ENCODE data around the gene SLC39A11. TPM values are rescaled to one million over a fixed set of nuclear protein-coding genes. Genes with fewer than 3 reads are reported as not detected.

The SLC39A11 gene
- total and polyA plus RNA-seq, 2 of the 13 experiments (the other 11 are each of a cell fraction or from before 2014, with no cell fraction given): 17.2 to 31.5 TPM

GRCh38 chr17:73071066-73071999 is 21.2 kb downstream of the SLC39A11 start:
- BruUV-seq (replicated peaks): no TSS peak
- Histone ChIP-seq H4K20me1 (ENCODE audit: insufficient read depth, low read length) (no peaks in the 10 kb centered on the region), H3K4me1 (ENCODE audit: insufficient read depth, low read length) (peaks cover 61% of the 10 kb centered on the region), H3K4me2 (ENCODE audit: low read depth, low read length) (peak overlapping the region; percentile 47; the same call in 1 of the 2 replicates), H3K9me3 (ENCODE audit: low read length) (no peaks in the 10 kb centered on the region), H3K27ac (ENCODE audit: extremely low read length, insufficient read depth, low read length) (peak overlapping the region; percentile 39), H3K27me3 (ENCODE audit: control insufficient read depth in 1 of 2, insufficient read depth in 2 of 2, low read length in 2 of 2) (no peaks in the 10 kb centered on the region), H2AFZ (ENCODE audit: low read length) (no peak overlapping the region), H3K79me2 (ENCODE audit: insufficient read depth, low read length) (no peaks in the 10 kb centered on the region), H3K9ac (ENCODE audit: insufficient read depth, low read depth, low read length) (no peak overlapping the region; the same call in 1 of the 2 replicates), H3K36me3 (replicated peaks in 1 of 2; ENCODE audit: control insufficient read depth in 1 of 2, insufficient read depth in 2 of 2, low read length in 2 of 2) (peaks cover 0 to 7% of the 10 kb centered on the region in 2 experiments; a peak in 1 of 5 replicates), H3K4me3 (replicated peaks in 1 of 3; ENCODE audit: insufficient read depth in 1 of 3, low read depth in 2 of 3, low read length in 3 of 3) (no peak overlapping the region)
- in situ Hi-C loops (cut with HindIII; ENCODE audit: extremely low pct_ligation_motif_present, low pct_unique_long_range_greater_than_20kb): no loop called here
- ChIA-PET POLR2A (no interaction called here), CTCF (ENCODE audit: low intra/inter-chr PET ratio, low total read pairs) (no interaction called here)
- ATAC-seq (peak; percentile 44), DNase-seq (ENCODE audit: low spot score) (peak; percentile 80), FAIRE-seq (no peak)
- intact Hi-C loops (cut with micrococcal nuclease; ENCODE audit: unreplicated experiment): no loop called here
- 60% methylated on average over 6 of the region's 8 CpGs for WGBS (ENCODE audit: low lambda C conversion rate)
- 0 out of 2 replicates have a peak, but pooled peaks have one; percentile 17 for TF ChIP-seq SOX5 (CRISPR knock-in tag; IDR thresholded peaks at IDR 0.05; ENCODE audit: borderline replicate concordance)
- no peak for TF ChIP-seq LCORL (IDR thresholded peaks at IDR 0.05)
- TF ChIP-seq LCORL (CRISPR knock-in tag; IDR thresholded peaks at IDR 0.05): peak; percentile 55; the same call in 1 of the 2 replicates
- 0 out of 2 replicates have a peak, but pooled peaks have one; percentile 26 for TF ChIP-seq ZMYM4 (CRISPR knock-in tag; IDR thresholded peaks at IDR 0.05)
- TF ChIP-seq ZNF644 (CRISPR knock-in tag; IDR thresholded peaks at IDR 0.05; ENCODE audit: low read depth): peak; percentile 59; the same call in 1 of the 2 replicates
- no peak for TF ChIP-seq FOXP1 (IDR thresholded peaks at IDR 0.05)
- TF ChIP-seq FOXP1 (CRISPR knock-in tag; IDR thresholded peaks at IDR 0.05): 0 out of 2 replicates have a peak, but pooled peaks have one; percentile 16
- TF ChIP-seq NR2C2 (CRISPR knock-in tag; IDR thresholded peaks at IDR 0.05; ENCODE audit: borderline replicate concordance): 0 out of 2 replicates have a peak, but pooled peaks have one; percentile 15
- TF ChIP-seq ZNF512B (CRISPR knock-in tag; IDR thresholded peaks at IDR 0.05; ENCODE audit: borderline replicate concordance): no peak
- TF ChIP-seq RNF219 (CRISPR knock-in tag; IDR thresholded peaks at IDR 0.05): no peak
- TF ChIP-seq ATF4 (CRISPR knock-in tag; IDR thresholded peaks at IDR 0.05): peak in 1 of 2 experiments; percentile 92; a peak in 2 of 4 replicates
- TF ChIP-seq SOX6 (IDR thresholded peaks at IDR 0.05): no peak
- peak; percentile 2; the same call in 1 of the 2 replicates for TF ChIP-seq SOX6 (CRISPR knock-in tag; IDR thresholded peaks at IDR 0.05)
- 0 out of 2 replicates have a peak, but pooled peaks have one; percentile 27 for TF ChIP-seq TARDBP (CRISPR knock-in tag; IDR thresholded peaks at IDR 0.05)

Measured in HepG2 (cell line).